ENCODE results near the gene RCAN3.

DNA sequence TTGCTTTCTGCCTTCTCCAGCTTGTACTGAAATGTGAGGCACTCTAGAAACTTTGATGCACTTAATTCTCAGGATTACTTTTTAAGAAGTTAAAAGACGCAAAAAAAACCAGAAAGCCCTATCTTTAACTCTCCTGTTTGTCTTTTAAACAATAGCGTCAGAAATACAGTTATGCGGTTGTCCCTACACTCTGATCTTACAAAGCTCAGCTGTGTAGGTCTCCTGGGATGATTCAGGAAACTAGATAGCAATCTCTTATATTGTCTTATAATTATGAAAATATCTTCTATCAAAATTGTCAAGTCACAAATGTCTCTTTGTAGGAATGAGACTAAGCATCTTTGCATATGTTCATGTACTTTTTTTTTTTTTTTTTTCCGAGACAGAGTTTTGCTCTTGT is 26.9 kb upstream of the RCAN3 start:
- TF ChIP-seq TCF7L2 (IDR thresholded peaks at IDR 0.05; ENCODE audit: borderline replicate concordance, low read depth, low read length) (no peak), KLF10 (tag by site-specific recombination; IDR thresholded peaks at IDR 0.05) (no peak), ZBTB21 (tag by site-specific recombination; IDR thresholded peaks at IDR 0.05) (no peak), ZFP41 (tag by site-specific recombination; IDR thresholded peaks at IDR 0.05; ENCODE audit: borderline replicate concordance) (no peak), ZNF248 (tag by site-specific recombination; IDR thresholded peaks at IDR 0.05) (no peak), ZNF785 (tag by site-specific recombination; IDR thresholded peaks at IDR 0.05) (no peak), ZNF48 (tag by site-specific recombination; IDR thresholded peaks at IDR 0.05) (no peak)
- TF ChIP-seq, protein P1, sequence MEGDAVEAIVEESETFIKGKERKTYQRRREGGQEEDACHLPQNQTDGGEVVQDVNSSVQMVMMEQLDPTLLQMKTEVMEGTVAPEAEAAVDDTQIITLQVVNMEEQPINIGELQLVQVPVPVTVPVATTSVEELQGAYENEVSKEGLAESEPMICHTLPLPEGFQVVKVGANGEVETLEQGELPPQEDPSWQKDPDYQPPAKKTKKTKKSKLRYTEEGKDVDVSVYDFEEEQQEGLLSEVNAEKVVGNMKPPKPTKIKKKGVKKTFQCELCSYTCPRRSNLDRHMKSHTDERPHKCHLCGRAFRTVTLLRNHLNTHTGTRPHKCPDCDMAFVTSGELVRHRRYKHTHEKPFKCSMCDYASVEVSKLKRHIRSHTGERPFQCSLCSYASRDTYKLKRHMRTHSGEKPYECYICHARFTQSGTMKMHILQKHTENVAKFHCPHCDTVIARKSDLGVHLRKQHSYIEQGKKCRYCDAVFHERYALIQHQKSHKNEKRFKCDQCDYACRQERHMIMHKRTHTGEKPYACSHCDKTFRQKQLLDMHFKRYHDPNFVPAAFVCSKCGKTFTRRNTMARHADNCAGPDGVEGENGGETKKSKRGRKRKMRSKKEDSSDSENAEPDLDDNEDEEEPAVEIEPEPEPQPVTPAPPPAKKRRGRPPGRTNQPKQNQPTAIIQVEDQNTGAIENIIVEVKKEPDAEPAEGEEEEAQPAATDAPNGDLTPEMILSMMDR (tag by site-specific recombination; IDR thresholded peaks at IDR 0.05): no peak

Data from HEK293 (cell line).